Panc1 (cell line): ENCODE results near the gene TNNT3.
"Not testable (repeated sequence)": the region's sequence is repeated elsewhere in the genome, so short reads cannot be mapped to it uniquely, and the experiment has no call there.

Source experiments
- POLR2AphosphoS5 ChIP-seq: IDR thresholded peaks from 2 replicates; pipeline ENCODE4 v1.6.1; 2012; ENCODE audit warnings: mild to moderate bottlenecking, low read depth, low read length, moderate library complexity
- SIN3A ChIP-seq: IDR thresholded peaks from 2 replicates; pipeline ENCODE4 v1.6.1; 2012; ENCODE audit warnings: low read depth, mild to moderate bottlenecking, low read length, moderate library complexity, borderline replicate concordance; ENCODE audit not compliant: insufficient read depth
- TF ChIP-seq, protein P1 (sequence below): fragments of 450-650 bp; IDR thresholded peaks from 2 replicates; pipeline ENCODE4 v1.5.1; 2017; ENCODE audit warnings: mild to moderate bottlenecking

DNA sequence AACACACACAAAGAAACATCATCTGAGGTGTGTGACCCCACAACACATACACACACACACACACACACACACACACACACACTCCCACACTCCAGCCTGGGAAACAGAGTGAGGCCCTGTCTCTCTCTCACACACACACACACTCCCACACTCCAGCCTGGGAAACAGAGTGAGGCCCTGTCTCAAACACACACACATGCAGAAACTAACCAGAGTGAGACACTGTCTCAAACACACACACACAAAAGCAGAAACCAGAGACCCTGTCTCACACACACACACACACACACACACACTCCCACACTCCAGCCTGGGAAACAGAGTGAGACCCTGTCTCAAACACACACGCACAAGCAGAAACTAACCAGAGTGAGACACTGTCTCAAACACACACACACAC is 20.3 kb downstream of the TNNT3 start:
- TF ChIP-seq, protein P1, sequence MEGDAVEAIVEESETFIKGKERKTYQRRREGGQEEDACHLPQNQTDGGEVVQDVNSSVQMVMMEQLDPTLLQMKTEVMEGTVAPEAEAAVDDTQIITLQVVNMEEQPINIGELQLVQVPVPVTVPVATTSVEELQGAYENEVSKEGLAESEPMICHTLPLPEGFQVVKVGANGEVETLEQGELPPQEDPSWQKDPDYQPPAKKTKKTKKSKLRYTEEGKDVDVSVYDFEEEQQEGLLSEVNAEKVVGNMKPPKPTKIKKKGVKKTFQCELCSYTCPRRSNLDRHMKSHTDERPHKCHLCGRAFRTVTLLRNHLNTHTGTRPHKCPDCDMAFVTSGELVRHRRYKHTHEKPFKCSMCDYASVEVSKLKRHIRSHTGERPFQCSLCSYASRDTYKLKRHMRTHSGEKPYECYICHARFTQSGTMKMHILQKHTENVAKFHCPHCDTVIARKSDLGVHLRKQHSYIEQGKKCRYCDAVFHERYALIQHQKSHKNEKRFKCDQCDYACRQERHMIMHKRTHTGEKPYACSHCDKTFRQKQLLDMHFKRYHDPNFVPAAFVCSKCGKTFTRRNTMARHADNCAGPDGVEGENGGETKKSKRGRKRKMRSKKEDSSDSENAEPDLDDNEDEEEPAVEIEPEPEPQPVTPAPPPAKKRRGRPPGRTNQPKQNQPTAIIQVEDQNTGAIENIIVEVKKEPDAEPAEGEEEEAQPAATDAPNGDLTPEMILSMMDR = not testable (repeated sequence)
- TF ChIP-seq POLR2AphosphoS5, SIN3A: not testable (repeated sequence)
